NCI-H128 (cell line): ENCODE measurements around the gene IL5.
"Not testable (repeated sequence)": the region's sequence is repeated elsewhere in the genome, so short reads cannot be mapped to it uniquely, and the experiment has no call there.

Experiments
- DNase-seq: peaks from one replicate; lab custom pipeline; 2025; ENCODE audit not compliant: unreplicated experiment; lab: John Stamatoyannopoulos, UW

The IL5 gene

GRCh38 chr5:132530946-132531345 lies 12.4 kb downstream of the IL5 start:
- DNase-seq = no peak

- no peak for DNase-seq
These were observed 14.3 kb downstream of the IL5 start for GRCh38 chr5:132528866-132529634.

GRCh38 chr5:132528021-132528420 lies 15.3 kb downstream of the IL5 start:
- DNase-seq = no peak

GRCh38 chr5:132526974-132527564 lies 16.3 kb downstream of the IL5 start:
- DNase-seq = no peak

- DNase-seq = peak; percentile 8
These were observed 16.9 kb downstream of the IL5 start for GRCh38 chr5:132526290-132526973.

- DNase-seq = no peak
These were observed 18.0 kb downstream of the IL5 start for GRCh38 chr5:132525299-132525724.

GRCh38 chr5:132524877-132525276 lies 18.4 kb downstream of the IL5 start:
- DNase-seq = not testable (repeated sequence)

- DNase-seq = not testable (repeated sequence)
These were observed 21.3 kb downstream of the IL5 start for GRCh38 chr5:132522067-132522466.

GRCh38 chr5:132513618-132514336 lies 29.5 kb downstream of the IL5 start:
- DNase-seq = not testable (repeated sequence)

GRCh38 chr5:132510076-132510475 lies 33.2 kb downstream of the IL5 start:
- no peak for DNase-seq

- DNase-seq = no peak
These were observed 37.1 kb downstream of the IL5 start for GRCh38 chr5:132506094-132506692.

- no peak for DNase-seq
These were observed 37.7 kb downstream of the IL5 start for GRCh38 chr5:132505641-132506040.

GRCh38 chr5:132504746-132505145 lies 38.6 kb downstream of the IL5 start:
- DNase-seq = no peak

- DNase-seq = no peak
These were observed 40.1 kb downstream of the IL5 start for GRCh38 chr5:132503244-132503643.

GRCh38 chr5:132501961-132502931 lies 41.1 kb downstream of the IL5 start:
- DNase-seq = no peak

GRCh38 chr5:132501629-132501956 lies 41.7 kb downstream of the IL5 start:
- DNase-seq = no peak

GRCh38 chr5:132500931-132501628 lies 42.2 kb downstream of the IL5 start:
- DNase-seq = no peak

- no peak for DNase-seq
These were observed 42.9 kb downstream of the IL5 start for GRCh38 chr5:132500244-132500930.
